Lower lobe of right lung (tissue), 2 donors: ENCODE data around the gene EBPL. TPM values are rescaled to one million over a fixed set of nuclear protein-coding genes. Genes with fewer than 3 reads are reported as not detected.

Experiments used
- ATAC-seq, 2 donors: fragments of 200-7000 bp; cut with Tn5 transposase; one replicate each; pipeline ENCODE4 v1.9.1; 2020 to 2022; ENCODE audit warnings: mild to moderate bottlenecking in 2 of 2, moderate library complexity in 2 of 2
- DNase-seq: peaks from one replicate; pipeline ENCODE4 v3.0.0-alpha.2; 2020
- H3K27ac ChIP-seq: fragments of 200-600 bp; one replicate; pipeline ENCODE4 v1.8.0; 2022
- H3K27me3 ChIP-seq: fragments of 200-600 bp; one replicate; pipeline ENCODE4 v1.8.0; 2022; ENCODE audit warnings: low read depth
- H3K36me3 ChIP-seq: fragments of 200-600 bp; one replicate; pipeline ENCODE4 v1.8.0; 2022; ENCODE audit warnings: mild to moderate bottlenecking
- H3K4me1 ChIP-seq: fragments of 200-600 bp; one replicate; pipeline ENCODE4 v1.8.0; 2022
- H3K4me3 ChIP-seq: fragments of 200-600 bp; one replicate; pipeline ENCODE4 v1.8.0; 2022; ENCODE audit warnings: mild to moderate bottlenecking
- H3K9me3 ChIP-seq: fragments of 200-600 bp; one replicate; pipeline ENCODE4 v1.8.0; 2022
- intact Hi-C: fragments of 100-400 bp; cut with DNase I; formaldehyde crosslinking; loops from one replicate; pipeline ENCODE4 v1.11.0; 2022
- total RNA-seq: library from RNA; stranded (reverse); fragmentation: NEBNext Ultra II Directional; extraction: Animal tissue kit (Norgen Biotek cat#: 25700); gene quantifications from one replicate; pipeline ENCODE4 v1.2.1, GENCODE V29; 2021
- TF ChIP-seq, protein P1 (sequence below): fragments of 200-600 bp; IDR thresholded peaks from one replicate; pipeline ENCODE4 v1.8.0; 2022; ENCODE audit warnings: antibody characterized with exemption, mild to moderate bottlenecking
- donor health status: DM: no; HTN: yes; CAD: no; lungs with severe emphysema.

EBPL gene
- total RNA-seq, 1 donor from 2014 or later, result 48.4 TPM

DNA sequence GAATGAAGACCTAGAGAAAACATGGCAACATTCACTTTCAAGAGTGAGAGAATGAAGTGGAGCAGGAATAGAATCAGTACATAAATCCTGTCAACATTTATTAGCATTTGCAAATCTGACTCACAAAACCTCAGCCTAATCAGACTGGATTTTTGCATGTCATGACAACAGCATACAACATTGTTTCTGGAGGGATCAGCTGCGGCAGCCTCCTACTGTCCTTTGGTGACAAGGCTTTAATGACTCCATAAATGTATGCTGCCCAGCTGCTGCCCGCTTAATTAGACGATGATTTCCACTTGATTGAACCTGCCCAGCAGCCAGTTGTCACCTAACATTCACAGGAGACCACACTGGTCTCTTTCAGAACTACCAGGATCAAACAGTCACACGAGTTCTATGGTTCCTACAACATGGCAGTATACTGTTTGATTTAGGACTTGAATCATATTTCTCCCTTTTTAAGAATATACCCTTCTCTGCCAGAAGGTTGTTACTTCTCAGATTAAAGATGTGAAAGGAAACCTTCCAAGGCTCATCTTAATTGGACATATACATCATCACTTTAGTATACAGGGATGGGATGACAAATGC lies 9.3 kb downstream of the EBPL start:
- no peaks in the 10 kb centered on the region for H3K36me3 ChIP-seq
- H3K4me1 ChIP-seq, result no peaks in the 10 kb centered on the region
- no peak for ATAC-seq
- intact Hi-C loops, result no loop called here
- TF ChIP-seq, protein P1, sequence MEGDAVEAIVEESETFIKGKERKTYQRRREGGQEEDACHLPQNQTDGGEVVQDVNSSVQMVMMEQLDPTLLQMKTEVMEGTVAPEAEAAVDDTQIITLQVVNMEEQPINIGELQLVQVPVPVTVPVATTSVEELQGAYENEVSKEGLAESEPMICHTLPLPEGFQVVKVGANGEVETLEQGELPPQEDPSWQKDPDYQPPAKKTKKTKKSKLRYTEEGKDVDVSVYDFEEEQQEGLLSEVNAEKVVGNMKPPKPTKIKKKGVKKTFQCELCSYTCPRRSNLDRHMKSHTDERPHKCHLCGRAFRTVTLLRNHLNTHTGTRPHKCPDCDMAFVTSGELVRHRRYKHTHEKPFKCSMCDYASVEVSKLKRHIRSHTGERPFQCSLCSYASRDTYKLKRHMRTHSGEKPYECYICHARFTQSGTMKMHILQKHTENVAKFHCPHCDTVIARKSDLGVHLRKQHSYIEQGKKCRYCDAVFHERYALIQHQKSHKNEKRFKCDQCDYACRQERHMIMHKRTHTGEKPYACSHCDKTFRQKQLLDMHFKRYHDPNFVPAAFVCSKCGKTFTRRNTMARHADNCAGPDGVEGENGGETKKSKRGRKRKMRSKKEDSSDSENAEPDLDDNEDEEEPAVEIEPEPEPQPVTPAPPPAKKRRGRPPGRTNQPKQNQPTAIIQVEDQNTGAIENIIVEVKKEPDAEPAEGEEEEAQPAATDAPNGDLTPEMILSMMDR, result no peak
- H3K27me3 ChIP-seq, result no peaks in the 10 kb centered on the region
- no peak overlapping the region for H3K27ac ChIP-seq
- H3K4me3 ChIP-seq, result no peak overlapping the region
- DNase-seq, result no peak
- no peaks in the 10 kb centered on the region for H3K9me3 ChIP-seq

DNA sequence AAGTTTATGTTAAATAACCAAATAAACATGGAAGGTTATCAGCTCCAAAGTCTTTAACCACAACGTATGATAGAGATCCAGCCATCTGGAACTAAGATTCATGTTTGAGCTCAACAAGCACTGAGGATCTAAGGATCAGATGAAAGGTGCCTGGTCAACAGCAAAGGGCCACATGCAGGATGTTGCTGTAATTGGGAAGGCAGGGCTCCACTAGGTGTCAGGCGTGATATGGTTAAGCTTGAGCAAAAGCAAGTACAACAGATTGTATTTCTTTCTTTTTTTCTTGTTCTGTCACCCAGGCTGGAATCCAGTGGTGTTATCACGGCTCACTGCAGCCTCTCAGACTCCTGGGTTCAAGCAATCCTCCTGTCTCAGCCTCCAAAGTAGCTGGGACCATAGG lies 12.0 kb downstream of the EBPL start:
- Histone ChIP-seq H3K27ac (no peak overlapping the region), H3K27me3 (no peaks in the 10 kb centered on the region), H3K4me3 (no peak overlapping the region), H3K36me3 (no peaks in the 10 kb centered on the region), H3K9me3 (no peaks in the 10 kb centered on the region), H3K4me1 (no peaks in the 10 kb centered on the region)
- intact Hi-C loops, result no loop called here
- TF ChIP-seq, protein P1, result no peak
- no peak for DNase-seq
- no peak for ATAC-seq

DNA sequence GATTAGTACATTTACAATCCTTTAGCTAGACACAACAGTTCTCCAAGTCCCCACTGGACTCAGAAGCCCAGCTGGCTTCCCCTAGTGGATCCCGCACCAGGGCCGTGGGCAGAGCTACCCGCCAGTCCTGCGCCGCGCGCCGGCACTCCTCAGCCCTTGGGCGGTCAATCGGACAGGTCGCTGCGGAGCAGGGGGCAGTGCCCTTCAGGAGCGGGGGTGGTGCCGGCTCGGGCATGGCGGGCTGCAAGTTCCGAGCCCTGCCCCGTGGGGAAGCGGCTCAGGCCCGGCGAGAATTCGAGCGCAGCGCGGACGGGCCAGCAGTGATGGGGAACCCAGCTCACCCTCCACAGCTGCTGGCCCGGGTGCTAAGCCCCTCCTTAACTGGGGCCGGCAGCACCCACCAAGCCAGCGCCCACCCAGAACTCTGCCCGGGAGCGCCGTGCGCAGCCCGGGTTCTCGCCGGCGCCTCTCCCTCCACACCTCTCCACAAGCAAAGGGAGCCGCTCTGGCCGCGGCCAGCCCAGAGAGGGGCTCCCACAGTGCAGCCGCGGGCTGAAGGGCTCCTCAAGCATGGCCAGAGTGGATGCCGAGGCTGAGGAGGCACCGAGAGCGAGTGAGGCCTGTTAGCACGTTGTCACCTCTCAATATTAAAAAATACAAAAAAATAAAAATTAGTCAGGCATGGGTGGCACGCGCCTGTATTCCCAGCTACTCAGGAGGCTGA lies 12.9 kb downstream of the EBPL start:
- no peaks in the 10 kb centered on the region for H3K4me1 ChIP-seq
- intact Hi-C loops, result no loop called here
- H3K9me3 ChIP-seq, result no peaks in the 10 kb centered on the region
- DNase-seq (no peak), ATAC-seq (peak in 1 of 2 donors; percentile 35)
- no peaks in the 10 kb centered on the region for H3K36me3 ChIP-seq
- no peaks in the 10 kb centered on the region for H3K27me3 ChIP-seq
- TF ChIP-seq, protein P1, result no peak
- no peak overlapping the region for H3K4me3 ChIP-seq
- no peak overlapping the region for H3K27ac ChIP-seq

DNA sequence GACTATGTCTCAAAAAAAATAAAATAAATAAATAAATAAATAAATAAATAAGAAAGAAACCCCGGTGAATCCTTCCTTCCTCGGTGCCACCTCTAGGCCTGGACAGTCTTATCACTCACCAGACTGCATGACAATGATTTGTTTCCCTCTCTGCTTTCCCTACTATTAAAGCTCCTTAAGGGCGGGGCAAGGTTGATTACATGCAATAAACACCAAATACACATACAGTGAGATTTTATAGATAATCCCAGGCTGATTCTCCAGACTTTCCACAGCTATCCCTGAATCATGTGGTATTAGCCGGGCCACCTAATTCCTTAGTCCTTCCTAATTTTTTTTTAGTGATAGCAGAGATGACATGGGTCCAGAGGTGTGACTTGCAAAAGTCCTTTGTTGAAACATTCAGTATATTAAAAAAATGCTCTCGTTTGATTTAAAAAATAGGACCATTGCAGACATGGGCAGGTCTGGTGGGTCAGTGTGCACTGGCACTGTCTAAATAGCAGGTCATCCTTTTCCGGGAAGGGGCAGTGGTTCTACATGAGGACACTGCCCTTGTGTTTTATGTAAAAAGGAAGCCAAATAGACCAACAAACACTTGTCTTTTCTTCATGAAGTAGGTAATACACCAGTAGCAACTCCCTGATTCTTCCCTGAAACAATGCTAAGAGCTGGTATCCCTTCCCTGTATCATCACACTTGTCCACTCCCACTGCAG lies 14.5 kb downstream of the EBPL start:
- intact Hi-C loops, result no loop called here
- ATAC-seq (no peak), DNase-seq (no peak)
- TF ChIP-seq, protein P1, result no peak
- H3K4me1 ChIP-seq, result no peaks in the 10 kb centered on the region
- H3K9me3 ChIP-seq, result no peaks in the 10 kb centered on the region
- H3K27ac ChIP-seq, result no peak overlapping the region
- H3K36me3 ChIP-seq, result no peaks in the 10 kb centered on the region
- H3K4me3 ChIP-seq, result no peak overlapping the region
- no peaks in the 10 kb centered on the region for H3K27me3 ChIP-seq

DNA sequence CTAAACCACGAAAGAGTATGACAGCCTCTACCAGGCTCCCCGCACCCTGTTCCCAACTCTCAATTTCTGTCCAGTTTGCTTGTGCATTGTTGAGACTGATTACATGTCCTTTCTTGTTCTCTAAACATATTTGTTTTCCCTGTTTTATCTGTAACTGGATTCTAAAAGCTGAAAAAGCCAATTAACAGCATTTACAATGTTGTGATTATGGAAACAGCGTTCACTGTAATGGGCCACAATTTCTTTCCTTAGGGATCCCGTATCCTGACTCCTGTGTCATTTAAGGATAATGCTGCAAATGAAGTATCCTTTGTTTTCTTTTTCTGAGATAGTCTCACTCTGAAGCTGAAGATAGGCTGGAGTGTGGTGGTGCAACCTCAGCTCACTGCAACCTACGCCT lies 20.5 kb downstream of the EBPL start:
- intact Hi-C loops, result no loop called here
- Histone ChIP-seq H3K4me3 (no peak overlapping the region), H3K36me3 (peaks cover 11% of the 10 kb centered on the region), H3K27me3 (no peaks in the 10 kb centered on the region), H3K4me1 (no peaks in the 10 kb centered on the region), H3K9me3 (no peaks in the 10 kb centered on the region), H3K27ac (no peak overlapping the region)
- TF ChIP-seq, protein P1, result no peak
- no peak for ATAC-seq
- DNase-seq, result no peak
